Measurements from ENCODE around the gene PARS2. TPM values are rescaled to one million over a fixed set of nuclear protein-coding genes. Genes with fewer than 3 reads are reported as not detected.

PARS2 gene
- total RNA-seq (2022): 9.0 and 10.0 TPM in 2 replicates
- Bru-seq, nascent RNA: percentile 59 among the genes with signal in this experiment
- BruChase-seq, experiment 1, labeled RNA remaining after a 6-hour chase: percentile 51 among the genes with signal in this experiment
- BruChase-seq, experiment 2, labeled RNA remaining after a 2-hour chase: percentile 59 among the genes with signal in this experiment
- long read RNA-seq, transcript PARS2-201 (2 exons, 2,347 nt): major isoform, 34 of 36 reads
- long read RNA-seq, partial matches to known transcripts: 0 of 36 reads
- long read RNA-seq, other reads (novel, unspliced or antisense): 2 of 36 reads

DNA sequence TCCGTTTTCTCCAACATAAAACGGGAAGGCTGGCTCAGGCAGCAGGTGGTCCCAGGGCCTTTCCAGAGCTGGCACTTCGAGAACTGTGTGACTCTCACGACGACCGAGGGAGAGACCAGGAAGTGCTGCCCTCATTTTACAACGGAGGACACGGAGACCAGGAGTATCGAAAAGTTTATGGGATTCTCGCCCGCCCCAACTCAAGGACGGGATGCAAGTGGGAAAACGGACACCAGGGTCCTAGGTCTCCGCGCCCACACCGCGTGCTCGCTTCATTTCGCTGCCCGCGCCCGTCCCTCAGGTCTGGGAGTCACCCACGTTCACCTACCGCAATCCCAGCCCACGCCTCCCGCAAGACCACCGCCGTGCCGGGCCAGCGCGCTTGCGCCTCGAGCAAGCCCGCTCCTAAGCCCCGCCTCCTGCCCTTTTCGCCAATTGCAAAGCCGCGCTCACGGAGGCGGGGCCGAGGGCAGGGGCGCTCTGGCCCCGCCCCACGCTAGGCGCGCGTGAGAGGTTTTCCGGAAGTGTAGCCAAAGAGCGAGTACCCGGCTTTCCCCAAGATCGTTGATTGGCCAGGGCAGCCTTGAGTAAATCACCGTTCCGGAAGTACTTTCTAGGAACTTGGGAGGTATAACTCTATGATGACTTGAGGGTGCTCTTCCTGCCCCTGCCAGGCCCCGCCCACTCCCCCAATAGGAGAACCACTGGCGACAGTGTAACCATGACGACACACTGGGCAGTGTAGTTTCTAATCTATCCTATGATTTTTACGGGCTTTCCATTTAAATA is at the start of gene PARS2:
PARS2 (minus strand) TSS at position 391 of the 789 bp plus-strand sequence. CDS start 5,362 bp downstream, outside the sequence.
- DNase-seq: peak; percentile 97
- no peaks in the 10 kb centered on the region for H3K27me3 Mint-ChIP-seq (ENCODE audit: unreplicated experiment)
- H3K4me1 Mint-ChIP-seq (ENCODE audit: low read depth, unreplicated experiment): peaks cover 17% of the 10 kb centered on the region
- peak within 1 kb of the TSS; percentile 91 for H3K4me3 Mint-ChIP-seq (ENCODE audit: low read depth, unreplicated experiment)
- H3K36me3 Mint-ChIP-seq (ENCODE audit: insufficient read depth, unreplicated experiment): peaks cover 17% of the 10 kb centered on the region
- intact Hi-C loops (cut with micrococcal nuclease; ENCODE audit: unreplicated experiment): loop anchor here (5.0 kb wide), 1 partner anchor 33 kb away; no protein-coding TSS in a partner anchor
- CTCF ChIA-PET: interaction anchor here (0.8 kb wide), 1 partner anchor 37 kb away, joined by 4 read pairs; the partner anchor contains the start of gene TTC22
- no peaks in the 10 kb centered on the region for H3K9me3 Mint-ChIP-seq (ENCODE audit: low read depth, unreplicated experiment)
- BruUV-seq (replicated peaks): no TSS peak
- peak within 1 kb of the TSS; percentile 93 for H3K27ac Mint-ChIP-seq (ENCODE audit: unreplicated experiment)
- TF ChIP-seq, protein P1, sequence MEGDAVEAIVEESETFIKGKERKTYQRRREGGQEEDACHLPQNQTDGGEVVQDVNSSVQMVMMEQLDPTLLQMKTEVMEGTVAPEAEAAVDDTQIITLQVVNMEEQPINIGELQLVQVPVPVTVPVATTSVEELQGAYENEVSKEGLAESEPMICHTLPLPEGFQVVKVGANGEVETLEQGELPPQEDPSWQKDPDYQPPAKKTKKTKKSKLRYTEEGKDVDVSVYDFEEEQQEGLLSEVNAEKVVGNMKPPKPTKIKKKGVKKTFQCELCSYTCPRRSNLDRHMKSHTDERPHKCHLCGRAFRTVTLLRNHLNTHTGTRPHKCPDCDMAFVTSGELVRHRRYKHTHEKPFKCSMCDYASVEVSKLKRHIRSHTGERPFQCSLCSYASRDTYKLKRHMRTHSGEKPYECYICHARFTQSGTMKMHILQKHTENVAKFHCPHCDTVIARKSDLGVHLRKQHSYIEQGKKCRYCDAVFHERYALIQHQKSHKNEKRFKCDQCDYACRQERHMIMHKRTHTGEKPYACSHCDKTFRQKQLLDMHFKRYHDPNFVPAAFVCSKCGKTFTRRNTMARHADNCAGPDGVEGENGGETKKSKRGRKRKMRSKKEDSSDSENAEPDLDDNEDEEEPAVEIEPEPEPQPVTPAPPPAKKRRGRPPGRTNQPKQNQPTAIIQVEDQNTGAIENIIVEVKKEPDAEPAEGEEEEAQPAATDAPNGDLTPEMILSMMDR (IDR thresholded peaks at IDR 0.05; ENCODE audit: unreplicated experiment): no peak

DNA sequence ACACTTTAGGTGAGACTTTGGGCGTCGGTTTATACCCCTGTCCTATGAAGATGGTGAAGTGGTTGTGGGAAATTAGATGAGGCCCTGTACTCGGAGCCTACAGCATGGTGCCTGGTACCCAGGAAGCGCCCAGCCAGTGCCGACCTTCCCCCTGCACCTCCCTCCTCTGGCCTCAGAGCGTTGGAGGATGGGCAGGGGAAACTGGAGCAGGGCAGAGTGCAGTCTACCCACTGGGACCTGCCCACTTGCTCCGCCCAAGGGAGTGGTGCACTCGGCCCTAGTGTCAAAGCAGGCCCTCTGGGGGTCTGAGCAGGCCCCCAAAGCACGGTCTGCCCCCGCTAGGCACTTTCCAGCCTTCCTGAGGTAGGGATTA is 49.8 kb upstream of the PARS2 start:
- CTCF ChIA-PET: no interaction called here
- no peak overlapping the region for H3K4me3 Mint-ChIP-seq (ENCODE audit: low read depth, unreplicated experiment)

DNA sequence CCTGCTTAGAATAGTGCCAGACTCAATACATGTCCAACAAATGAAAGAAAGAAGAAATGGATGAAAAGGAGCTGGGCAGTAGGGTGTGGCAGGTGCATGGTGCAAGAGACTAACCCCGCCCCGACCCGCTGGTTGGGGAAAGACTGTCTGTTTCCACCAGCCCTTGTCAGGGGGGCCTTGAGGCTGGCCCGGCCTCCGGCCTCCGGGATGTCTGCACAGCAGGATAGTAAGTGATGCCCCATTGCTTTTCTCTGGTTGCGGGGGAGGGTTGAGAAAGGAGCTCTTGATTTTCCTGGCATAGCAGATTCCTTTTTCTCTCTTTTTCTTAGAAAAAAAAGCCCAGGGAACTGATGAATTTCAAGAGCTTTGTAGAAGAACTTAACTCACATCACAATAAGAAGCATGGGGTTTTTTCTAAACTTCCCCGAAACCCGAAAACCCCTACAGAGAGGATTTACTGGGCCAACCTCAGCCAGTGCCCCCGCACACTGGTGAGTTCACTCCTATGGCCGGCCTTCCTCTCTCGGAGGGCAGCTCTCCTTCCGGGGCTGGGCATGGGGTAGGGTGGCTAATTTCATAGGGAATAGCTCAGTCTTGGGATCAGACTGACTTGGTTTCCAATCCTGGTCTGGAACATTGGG is 49.3 kb upstream of the PARS2 start:
- Mint-ChIP-seq H3K27ac (ENCODE audit: unreplicated experiment) (no peak overlapping the region), H3K36me3 (ENCODE audit: insufficient read depth, unreplicated experiment) (no peaks in the 10 kb centered on the region)
- CTCF ChIA-PET: interaction anchor here (0.7 kb wide), 1 partner anchor 12 kb away, joined by 3 read pairs; no protein-coding TSS in a partner anchor

More for the DNA sequence above, 49.8 kb upstream of the PARS2 start:
- H3K27me3 Mint-ChIP-seq (ENCODE audit: unreplicated experiment): peaks cover 36% of the 10 kb centered on the region
- intact Hi-C loops (cut with micrococcal nuclease; ENCODE audit: unreplicated experiment): no loop called here
- TF ChIP-seq, protein P1 (IDR thresholded peaks at IDR 0.05; ENCODE audit: unreplicated experiment): no peak
- no TSS peak for BruUV-seq (replicated peaks)
- H3K4me1 Mint-ChIP-seq (ENCODE audit: low read depth, unreplicated experiment): peaks cover 8% of the 10 kb centered on the region
- H3K36me3 Mint-ChIP-seq (ENCODE audit: insufficient read depth, unreplicated experiment): no peaks in the 10 kb centered on the region
- H3K27ac Mint-ChIP-seq (ENCODE audit: unreplicated experiment): no peak overlapping the region
- no peaks in the 10 kb centered on the region for H3K9me3 Mint-ChIP-seq (ENCODE audit: low read depth, unreplicated experiment)
- DNase-seq: no peak

More for the DNA sequence above, 49.3 kb upstream of the PARS2 start:
- H3K4me1 Mint-ChIP-seq (ENCODE audit: low read depth, unreplicated experiment): peaks cover 8% of the 10 kb centered on the region
- H3K27me3 Mint-ChIP-seq (ENCODE audit: unreplicated experiment): peaks cover 36% of the 10 kb centered on the region
- intact Hi-C loops (cut with micrococcal nuclease; ENCODE audit: unreplicated experiment): no loop called here
- no TSS peak for BruUV-seq (replicated peaks)
- TF ChIP-seq, protein P1 (IDR thresholded peaks at IDR 0.05; ENCODE audit: unreplicated experiment): no peak
- no peak for DNase-seq
- H3K9me3 Mint-ChIP-seq (ENCODE audit: low read depth, unreplicated experiment): no peaks in the 10 kb centered on the region
- H3K4me3 Mint-ChIP-seq (ENCODE audit: low read depth, unreplicated experiment): no peak overlapping the region

Measured in Calu3 (cell line).